HEK293T (cell line): Measurements from ENCODE around the gene ENDOU.

Experiments used
- CTCF ChIA-PET: fragments of 350-600 bp; formaldehyde crosslinking; extraction: SDS; loops from one replicate; lab custom pipeline; 2021; ENCODE audit warnings: antibody characterized with exemption, inconsistent platforms; lab: Yijun Ruan, JAX
- POLR2A ChIA-PET: fragments of 350-600 bp; formaldehyde crosslinking; extraction: SDS; loops from one replicate; lab custom pipeline; 2020; ENCODE audit warnings: antibody characterized with exemption, inconsistent platforms; lab: Yijun Ruan, JAX
- DNase-seq: peaks from one replicate; pipeline ENCODE4 v3.0.0; 2012; ENCODE audit warnings: mixed read lengths; ENCODE audit errors: extremely low spot score
- ARNT ChIP-seq: fragments of 450-650 bp; IDR thresholded peaks from 2 replicates; pipeline ENCODE4 v1.6.1; 2017; ENCODE audit warnings: mild to moderate bottlenecking
- BHLHE40 ChIP-seq: fragments of 450-650 bp; IDR thresholded peaks from 2 replicates; pipeline ENCODE4 v1.6.1; 2016; ENCODE audit warnings: mild to moderate bottlenecking, moderate library complexity, borderline replicate concordance
- CTBP1 ChIP-seq: fragments of 450-650 bp; IDR thresholded peaks from 2 replicates; pipeline ENCODE4 v1.6.1; 2016; ENCODE audit warnings: borderline replicate concordance
- ELF4 ChIP-seq: fragments of 450-650 bp; IDR thresholded peaks from 2 replicates; pipeline ENCODE4 v1.6.1; 2017; ENCODE audit warnings: antibody characterized with exemption
- FOXA1 ChIP-seq: fragments of 450-650 bp; IDR thresholded peaks from 2 replicates; pipeline ENCODE4 v1.6.1; 2016; ENCODE audit warnings: mild to moderate bottlenecking
- FOXK2 ChIP-seq: fragments of 450-650 bp; IDR thresholded peaks from 2 replicates; pipeline ENCODE4 v1.6.1; 2016; ENCODE audit warnings: mild to moderate bottlenecking
- FOXM1 ChIP-seq: fragments of 450-650 bp; IDR thresholded peaks from 2 replicates; pipeline ENCODE4 v1.6.1; 2017; ENCODE audit warnings: mild to moderate bottlenecking, borderline replicate concordance
- HDGF ChIP-seq: fragments of 450-650 bp; IDR thresholded peaks from 2 replicates; pipeline ENCODE4 v1.6.1; 2017; ENCODE audit warnings: antibody characterized with exemption, borderline replicate concordance
- L3MBTL2 ChIP-seq: fragments of 450-650 bp; conservative IDR thresholded peaks from 2 replicates; pipeline ENCODE4 v1.6.1; 2016; ENCODE audit warnings: mild to moderate bottlenecking
- LEF1 ChIP-seq: fragments of 450-650 bp; IDR thresholded peaks from 2 replicates; pipeline ENCODE4 v1.6.1; 2017; ENCODE audit warnings: mild to moderate bottlenecking, borderline replicate concordance
- NFRKB ChIP-seq: fragments of 450-650 bp; IDR thresholded peaks from 2 replicates; pipeline ENCODE4 v1.6.1; 2016; ENCODE audit warnings: mild to moderate bottlenecking, moderate library complexity
- PKNOX1 ChIP-seq: fragments of 450-650 bp; IDR thresholded peaks from 2 replicates; pipeline ENCODE4 v1.6.1; 2016
- SP1 ChIP-seq: fragments of 450-650 bp; IDR thresholded peaks from 2 replicates; pipeline ENCODE4 v1.6.1; 2017
- SUZ12 ChIP-seq: fragments of 450-650 bp; IDR thresholded peaks from 2 replicates; pipeline ENCODE4 v1.6.1; 2016; ENCODE audit warnings: mild to moderate bottlenecking
- TARDBP ChIP-seq: fragments of 450-650 bp; IDR thresholded peaks from 2 replicates; pipeline ENCODE4 v1.6.1; 2016
- ZNF384 ChIP-seq: fragments of 450-650 bp; IDR thresholded peaks from 2 replicates; pipeline ENCODE4 v1.6.1; 2016

The ENDOU gene

GRCh38 chr12:47767216-47767724 is 42.0 kb upstream of the ENDOU start:
- DNase-seq = peak; percentile 56
- TF ChIP-seq LEF1 (no peak), CTBP1 (no peak), SUZ12 (no peak), FOXM1 (no peak)
- ChIA-PET POLR2A (interaction anchor here (0.7 to 1.4 kb wide), 5 partner anchors 10 to 381 kb away, joined by 3 to 4 read pairs (median 3); no protein-coding TSS in a partner anchor), CTCF (interaction anchor here (0.6 to 6.6 kb wide), 13 partner anchors 9 to 79 kb away, joined by 3 to 85 read pairs (median 5); partner anchors contain the start of gene RAPGEF3)

DNA sequence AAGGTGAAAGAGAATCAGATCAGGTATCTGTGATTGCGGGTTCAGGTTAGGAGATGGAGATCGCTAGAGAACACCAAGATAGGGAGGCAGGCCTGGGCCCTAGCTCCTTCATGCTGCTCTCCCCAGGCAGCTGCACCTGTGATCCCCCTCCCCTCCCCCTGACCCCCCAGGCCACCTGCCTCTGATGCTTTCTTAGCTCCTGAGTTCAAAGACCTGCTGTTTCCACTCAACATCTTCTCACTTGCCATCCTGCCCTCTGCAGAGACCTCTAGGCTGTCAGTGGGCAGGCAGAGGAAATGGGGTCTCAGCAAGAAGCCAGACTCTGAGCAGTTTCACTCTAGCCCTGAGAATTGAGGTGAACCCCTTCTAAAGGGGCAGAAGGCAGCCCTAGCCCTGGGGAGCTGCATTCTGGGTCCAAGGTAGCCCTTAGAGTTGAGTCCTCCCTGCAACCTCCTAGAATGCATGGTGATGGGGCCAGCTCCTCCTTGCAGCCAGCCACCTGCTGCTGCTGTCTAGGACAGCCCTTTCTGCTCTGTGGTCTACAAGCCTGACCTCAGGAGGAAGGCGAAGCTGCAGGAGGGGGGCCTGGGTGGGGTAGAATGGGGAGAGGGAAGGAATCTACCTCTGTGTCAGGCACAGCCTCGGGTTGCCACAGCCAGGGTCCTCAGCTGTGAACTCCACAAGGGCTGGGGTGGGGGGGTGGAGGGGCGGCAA is 41.4 kb upstream of the ENDOU start:
- TF ChIP-seq L3MBTL2 (no peak), FOXK2 (no peak), ELF4 (no peak), HDGF (no peak), SP1 (no peak), BHLHE40 (no peak), ARNT (no peak), NFRKB (no peak), LEF1 (no peak), TARDBP (no peak), PKNOX1 (no peak), ZNF384 (no peak), FOXA1 (no peak), SUZ12 (no peak), FOXM1 (no peak), CTBP1 (no peak)
- CTCF ChIA-PET = interaction anchor here (0.6 to 6.6 kb wide), 12 partner anchors 9 to 80 kb away, joined by 3 to 85 read pairs (median 6); partner anchors contain the start of gene RAPGEF3
- POLR2A ChIA-PET = interaction anchor here (1.3 to 1.4 kb wide), 3 partner anchors 10 to 22 kb away, joined by 3 to 4 read pairs (median 3); no protein-coding TSS in a partner anchor
- no peak for DNase-seq

GRCh38 chr12:47763481-47764346 is 38.4 kb upstream of the ENDOU start:
- TF ChIP-seq PKNOX1 (no peak), HDGF (no peak), ZNF384 (no peak), FOXM1 (no peak), LEF1 (no peak), TARDBP (no peak), SUZ12 (no peak), ELF4 (no peak), FOXA1 (no peak), ARNT (no peak), SP1 (no peak), L3MBTL2 (no peak), FOXK2 (no peak), CTBP1 (no peak), NFRKB (no peak)
- DNase-seq = no peak
- CTCF ChIA-PET = interaction anchor here (1.0 to 1.4 kb wide), 2 partner anchors 9 to 22 kb away, joined by 3 to 7 read pairs; no protein-coding TSS in a partner anchor
- POLR2A ChIA-PET = no interaction called here

DNA sequence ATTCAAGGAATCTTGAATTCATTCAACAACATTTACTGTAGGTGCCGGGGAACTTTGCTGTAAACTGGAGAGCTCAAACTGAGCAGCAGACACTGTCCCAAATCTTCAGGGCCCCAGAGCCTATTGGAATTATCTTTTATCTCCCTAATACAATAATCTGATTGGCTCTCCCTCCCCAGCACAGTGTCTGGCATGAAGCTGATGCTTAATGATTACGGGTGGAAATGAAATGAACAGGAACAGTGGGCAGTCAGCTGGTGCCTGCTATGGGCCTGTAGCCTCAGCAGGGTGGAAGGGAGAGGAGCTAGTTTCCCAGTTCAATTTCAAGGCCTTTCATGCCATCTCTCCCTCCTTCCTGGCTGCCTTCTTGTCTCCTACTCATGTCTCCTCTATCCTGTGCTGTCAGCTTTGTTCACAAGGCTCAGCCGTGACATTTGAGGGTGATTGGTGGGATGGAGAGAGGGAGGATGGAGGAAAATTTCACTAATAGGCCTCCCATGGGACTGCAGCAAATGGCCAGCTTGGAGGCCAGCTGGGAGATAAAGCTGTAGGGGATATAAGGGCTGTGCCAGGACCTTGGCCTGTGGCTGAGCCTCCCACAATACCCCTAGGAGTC is 37.7 kb upstream of the ENDOU start:
- POLR2A ChIA-PET = interaction anchor here (1.1 kb wide), 1 partner anchor 9 kb away, joined by 4 read pairs; no protein-coding TSS in a partner anchor
- CTCF ChIA-PET = interaction anchor here (1.0 to 1.6 kb wide), 3 partner anchors 9 to 21 kb away, joined by 3 to 7 read pairs (median 6); no protein-coding TSS in a partner anchor
- TF ChIP-seq FOXM1 (no peak), NFRKB (no peak), SP1 (no peak), ZNF384 (no peak), HDGF (no peak), L3MBTL2 (no peak), BHLHE40 (no peak), LEF1 (no peak), TARDBP (no peak), ARNT (no peak), FOXA1 (no peak), CTBP1 (no peak), ELF4 (no peak), SUZ12 (no peak), FOXK2 (no peak), PKNOX1 (no peak)
- DNase-seq = no peak
